Measurements from ENCODE around the gene NTMT1. TPM values are rescaled to one million over a fixed set of nuclear protein-coding genes. Genes with fewer than 3 reads are reported as not detected.
A peak's percentile ranks its signal among the peaks of the same experiment; 100 is the strongest.
"Not testable (repeated sequence)": the region's sequence is repeated elsewhere in the genome, so short reads cannot be mapped to it uniquely, and the experiment has no call there.

The NTMT1 gene
- total RNA-seq, 4 donors from 2014 or later: 23.9 to 30.6 (median 27.5) TPM

- H3K27me3 ChIP-seq: no peaks in the 10 kb centered on the region
- no peak for DNase-seq (ENCODE audit: low spot score in 2 of 2)
- H3K4me1 ChIP-seq: peaks cover 0 to 15% (median 0%) of the 10 kb centered on the region in 4 donors
- no peaks in the 10 kb centered on the region for H3K36me3 ChIP-seq
- no peak overlapping the region for H3K4me3 ChIP-seq
- TF ChIP-seq EP300 (IDR thresholded peaks at IDR 0.05): no peak
- no peaks in the 10 kb centered on the region for H3K9me3 ChIP-seq
- H3K27ac ChIP-seq: no peak overlapping the region
- 94% methylated on average over 7 of the region's 7 CpGs for WGBS, 2 donors
Observed at GRCh38 chr9:129655154-129655553, 29.2 kb downstream of the NTMT1 start.

- Histone ChIP-seq H3K27ac (no peak overlapping the region), H3K4me3 (no peak overlapping the region), H3K4me1 (peaks cover 0 to 15% (median 0%) of the 10 kb centered on the region in 4 donors), H3K36me3 (no peaks in the 10 kb centered on the region), H3K9me3 (no peaks in the 10 kb centered on the region), H3K27me3 (no peaks in the 10 kb centered on the region)
- no peak for DNase-seq (ENCODE audit: low spot score in 2 of 2)
- TF ChIP-seq CTCF (IDR thresholded peaks at IDR 0.05): no peak
- no peak for TF ChIP-seq POLR2A (IDR thresholded peaks at IDR 0.05)
- no peak for TF ChIP-seq EP300 (IDR thresholded peaks at IDR 0.05)
- 68 to 85% methylated on average over 6 to 7 of the region's 7 CpGs for WGBS, 2 donors
Observed at GRCh38 chr9:129655696-129656095, 29.7 kb downstream of the NTMT1 start.

GRCh38 chr9:129656795-129657390, 30.9 kb downstream of the NTMT1 start:
- no peak for TF ChIP-seq EP300 (IDR thresholded peaks at IDR 0.05)
- H3K9me3 ChIP-seq: no peaks in the 10 kb centered on the region
- H3K27ac ChIP-seq: no peak overlapping the region
- H3K4me1 ChIP-seq: peaks cover 0 to 15% (median 0%) of the 10 kb centered on the region in 4 donors
- H3K27me3 ChIP-seq: no peaks in the 10 kb centered on the region
- no peaks in the 10 kb centered on the region for H3K36me3 ChIP-seq
- H3K4me3 ChIP-seq: no peak overlapping the region
- WGBS, 2 donors: 75 to 80% methylated on average over 12 of the region's 12 CpGs
- no peak for DNase-seq (ENCODE audit: low spot score in 2 of 2)

GRCh38 chr9:129661029-129661428, 35.1 kb downstream of the NTMT1 start:
- no peak for DNase-seq (ENCODE audit: low spot score in 2 of 2)
- no peaks in the 10 kb centered on the region for H3K9me3 ChIP-seq
- peaks cover 0 to 11% (median 4%) of the 10 kb centered on the region in 4 donors for H3K4me1 ChIP-seq
- no peaks in the 10 kb centered on the region for H3K36me3 ChIP-seq
- H3K27me3 ChIP-seq: peaks cover 0 to 24% of the 10 kb centered on the region in 2 donors
- TF ChIP-seq POLR2A (IDR thresholded peaks at IDR 0.05): no peak
- TF ChIP-seq CTCF (IDR thresholded peaks at IDR 0.05): no peak
- TF ChIP-seq EP300 (IDR thresholded peaks at IDR 0.05): no peak
- H3K27ac ChIP-seq: no peak overlapping the region
- 83 to 92% methylated on average over 2 of the region's 2 CpGs for WGBS, 2 donors
- no peak overlapping the region for H3K4me3 ChIP-seq

- Histone ChIP-seq H3K4me1 (peaks cover 0 to 23% (median 4%) of the 10 kb centered on the region in 4 donors), H3K27me3 (peaks cover 0 to 36% of the 10 kb centered on the region in 2 donors)
- WGBS, 2 donors: 60 to 78% methylated on average over 3 of the region's 3 CpGs
- not testable (repeated sequence) for H3K27ac ChIP-seq; H3K4me3 ChIP-seq; H3K36me3 ChIP-seq; H3K9me3 ChIP-seq; DNase-seq (ENCODE audit: low spot score in 2 of 2)
Observed at GRCh38 chr9:129662239-129662638, 36.3 kb downstream of the NTMT1 start.

- H3K9me3 ChIP-seq: no peaks in the 10 kb centered on the region
- no peak for TF ChIP-seq EP300 (IDR thresholded peaks at IDR 0.05)
- TF ChIP-seq CTCF (IDR thresholded peaks at IDR 0.05): no peak
- TF ChIP-seq POLR2A (IDR thresholded peaks at IDR 0.05): no peak
- no peak for DNase-seq (ENCODE audit: low spot score in 2 of 2)
- WGBS, 2 donors: 13 to 14% methylated on average over 29 of the region's 36 CpGs
- peaks cover 0 to 31% (median 4%) of the 10 kb centered on the region in 4 donors for H3K4me1 ChIP-seq
- H3K27me3 ChIP-seq: peaks cover 0 to 48% of the 10 kb centered on the region in 2 donors
- H3K36me3 ChIP-seq: no peaks in the 10 kb centered on the region
- H3K4me3 ChIP-seq: peak overlapping the region; percentile 27 to 59 (median 38)
- peak overlapping the region in 1 of 4 donors; percentile 66 for H3K27ac ChIP-seq
Observed at GRCh38 chr9:129664746-129665388, 38.9 kb downstream of the NTMT1 start.
